ENCODE measurements around the gene PAQR9.

DNA sequence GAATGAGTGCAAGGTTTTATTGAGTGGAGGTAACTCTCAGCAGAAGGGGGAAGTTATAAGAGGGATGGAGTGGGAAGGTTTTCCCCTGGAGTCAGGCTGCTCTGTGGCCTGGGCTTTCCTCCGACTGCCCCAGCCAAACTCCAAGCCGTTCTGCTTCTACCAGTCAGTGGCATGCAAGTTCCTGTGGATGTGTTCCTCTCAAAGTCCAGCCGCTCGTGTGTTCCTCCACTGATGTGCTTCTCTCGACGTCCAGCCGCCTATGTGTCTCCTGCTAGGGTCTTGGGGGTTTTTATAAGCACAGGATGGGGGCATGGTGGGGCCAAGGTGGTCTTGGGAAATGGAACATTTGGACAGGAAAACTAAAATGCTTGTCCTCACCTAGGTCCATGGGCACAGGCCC lies 28.8 kb upstream of the PAQR9 start:
- TF ChIP-seq, protein P1, sequence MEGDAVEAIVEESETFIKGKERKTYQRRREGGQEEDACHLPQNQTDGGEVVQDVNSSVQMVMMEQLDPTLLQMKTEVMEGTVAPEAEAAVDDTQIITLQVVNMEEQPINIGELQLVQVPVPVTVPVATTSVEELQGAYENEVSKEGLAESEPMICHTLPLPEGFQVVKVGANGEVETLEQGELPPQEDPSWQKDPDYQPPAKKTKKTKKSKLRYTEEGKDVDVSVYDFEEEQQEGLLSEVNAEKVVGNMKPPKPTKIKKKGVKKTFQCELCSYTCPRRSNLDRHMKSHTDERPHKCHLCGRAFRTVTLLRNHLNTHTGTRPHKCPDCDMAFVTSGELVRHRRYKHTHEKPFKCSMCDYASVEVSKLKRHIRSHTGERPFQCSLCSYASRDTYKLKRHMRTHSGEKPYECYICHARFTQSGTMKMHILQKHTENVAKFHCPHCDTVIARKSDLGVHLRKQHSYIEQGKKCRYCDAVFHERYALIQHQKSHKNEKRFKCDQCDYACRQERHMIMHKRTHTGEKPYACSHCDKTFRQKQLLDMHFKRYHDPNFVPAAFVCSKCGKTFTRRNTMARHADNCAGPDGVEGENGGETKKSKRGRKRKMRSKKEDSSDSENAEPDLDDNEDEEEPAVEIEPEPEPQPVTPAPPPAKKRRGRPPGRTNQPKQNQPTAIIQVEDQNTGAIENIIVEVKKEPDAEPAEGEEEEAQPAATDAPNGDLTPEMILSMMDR (conservative IDR thresholded peaks at IDR 0.05; ENCODE audit: low read length): no peak
- TF ChIP-seq EZH2phosphoT487 (IDR thresholded peaks at IDR 0.05; ENCODE audit: borderline replicate concordance, low read depth, low read length): no peak
